ENCODE data around the gene COQ2. TPM values are rescaled to one million over a fixed set of nuclear protein-coding genes. Genes with fewer than 3 reads are reported as not detected.

The COQ2 gene
- total RNA-seq, 1 experiment from 2014 or later: 19.5 TPM

DNA sequence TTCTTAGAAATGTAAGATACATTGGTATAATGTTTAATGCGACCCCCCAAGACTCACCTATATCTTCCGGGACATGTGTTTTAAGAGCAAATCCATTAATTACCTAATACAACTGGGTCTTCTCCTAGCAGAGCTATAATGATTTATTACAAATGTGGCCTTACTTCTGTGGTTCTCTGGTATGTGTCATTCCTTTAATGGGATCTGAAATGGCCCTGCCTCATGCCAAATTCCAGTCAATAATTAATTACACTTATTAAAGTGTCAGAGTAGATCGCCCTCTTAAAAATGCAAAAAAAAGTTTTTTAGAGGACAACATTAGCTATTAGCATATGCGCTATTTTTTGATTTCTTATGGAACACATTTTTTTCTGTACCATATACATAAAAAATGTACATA, 33.1 kb upstream of the COQ2 start:
- no peaks in the 10 kb centered on the region for H3K9me3 ChIP-seq (ENCODE audit: insufficient read depth, low read depth)
- no peaks in the 10 kb centered on the region for H4K20me1 ChIP-seq (ENCODE audit: insufficient read depth)
- H2AFZ ChIP-seq: no peak overlapping the region
- intact Hi-C loops (cut with micrococcal nuclease; ENCODE audit: unreplicated experiment): no loop called here
- no peak overlapping the region for H3K4me3 ChIP-seq
- H3K4me2 ChIP-seq: no peak overlapping the region
- no peaks in the 10 kb centered on the region for H3K4me1 ChIP-seq (replicated peaks; ENCODE audit: insufficient read depth)
- TF ChIP-seq EZH2 (IDR thresholded peaks at IDR 0.05; ENCODE audit: low read depth) (no peak), CTCF (conservative IDR thresholded peaks at IDR 0.05) (no peak)
- no peaks in the 10 kb centered on the region for H3K27me3 ChIP-seq (ENCODE audit: insufficient read depth, low read depth)
- H3K9me2 ChIP-seq (ENCODE audit: insufficient read depth): no peaks in the 10 kb centered on the region
- no peaks in the 10 kb centered on the region for H3F3A ChIP-seq (ENCODE audit: insufficient read depth, low read depth)
- no peaks in the 10 kb centered on the region for H3K79me2 ChIP-seq (ENCODE audit: low read depth)
- no TSS peak for BruUV-seq (replicated peaks)
- POLR2A ChIA-PET (ENCODE audit: unreplicated experiment): no interaction called here
- CTCF ChIA-PET: no interaction called here
- H3K36me3 ChIP-seq (ENCODE audit: low read depth): no peaks in the 10 kb centered on the region
- DNase-seq: no peak
- no peak overlapping the region for H3K27ac ChIP-seq

GRCh38 chr4:83316459-83317165, 32.0 kb upstream of the COQ2 start:
- H3K27me3 ChIP-seq (ENCODE audit: insufficient read depth, low read depth): no peaks in the 10 kb centered on the region
- ChIA-PET CTCF (no interaction called here), POLR2A (ENCODE audit: unreplicated experiment) (no interaction called here)
- no peaks in the 10 kb centered on the region for H3K4me1 ChIP-seq (replicated peaks; ENCODE audit: insufficient read depth)
- TF ChIP-seq EZH2 (IDR thresholded peaks at IDR 0.05; ENCODE audit: low read depth): no peak
- no peak for TF ChIP-seq CTCF (conservative IDR thresholded peaks at IDR 0.05)
- H3F3A ChIP-seq (ENCODE audit: insufficient read depth, low read depth): no peaks in the 10 kb centered on the region
- no TSS peak for BruUV-seq (replicated peaks)
- peak in 1 of 2 experiments; percentile 55 for DNase-seq
- intact Hi-C loops (cut with micrococcal nuclease; ENCODE audit: unreplicated experiment): no loop called here
- H4K20me1 ChIP-seq (ENCODE audit: insufficient read depth): no peaks in the 10 kb centered on the region
- no peaks in the 10 kb centered on the region for H3K9me2 ChIP-seq (ENCODE audit: insufficient read depth)
- no peak overlapping the region for H3K4me3 ChIP-seq
- no peak overlapping the region for H3K27ac ChIP-seq
- no peaks in the 10 kb centered on the region for H3K36me3 ChIP-seq (ENCODE audit: low read depth)
- H3K9me3 ChIP-seq (ENCODE audit: insufficient read depth, low read depth): no peaks in the 10 kb centered on the region
- no peak overlapping the region for H3K4me2 ChIP-seq
- H2AFZ ChIP-seq: no peak overlapping the region
- no peaks in the 10 kb centered on the region for H3K79me2 ChIP-seq (ENCODE audit: low read depth)

- Histone ChIP-seq H3F3A (ENCODE audit: insufficient read depth, low read depth) (no peaks in the 10 kb centered on the region), H3K27ac (no peak overlapping the region), H2AFZ (no peak overlapping the region), H3K4me2 (no peak overlapping the region), H3K27me3 (ENCODE audit: insufficient read depth, low read depth) (no peaks in the 10 kb centered on the region), H4K20me1 (ENCODE audit: insufficient read depth) (no peaks in the 10 kb centered on the region), H3K4me3 (no peak overlapping the region), H3K9me2 (ENCODE audit: insufficient read depth) (no peaks in the 10 kb centered on the region), H3K4me1 (replicated peaks; ENCODE audit: insufficient read depth) (no peaks in the 10 kb centered on the region), H3K9me3 (ENCODE audit: insufficient read depth, low read depth) (no peaks in the 10 kb centered on the region), H3K36me3 (ENCODE audit: low read depth) (no peaks in the 10 kb centered on the region), H3K79me2 (ENCODE audit: low read depth) (no peaks in the 10 kb centered on the region)
- BruUV-seq (replicated peaks): no TSS peak
- ChIA-PET POLR2A (ENCODE audit: unreplicated experiment) (no interaction called here), CTCF (no interaction called here)
- TF ChIP-seq CTCF (conservative IDR thresholded peaks at IDR 0.05) (no peak), EZH2 (IDR thresholded peaks at IDR 0.05; ENCODE audit: low read depth) (no peak)
- no peak for DNase-seq
- intact Hi-C loops (cut with micrococcal nuclease; ENCODE audit: unreplicated experiment): no loop called here
Measured at GRCh38 chr4:83315341-83315870, 30.8 kb upstream of the COQ2 start.
